GM19463 (cell line): ENCODE results near the gene EMC9.

Experiments used
- ATAC-seq: cut with Tn5 transposase; IDR thresholded peaks from one replicate; pipeline ENCODE4 v1.9.1; 2021; ENCODE audit warnings: mild to moderate bottlenecking, moderate library complexity; ENCODE audit not compliant: unreplicated experiment

Gene EMC9

DNA sequence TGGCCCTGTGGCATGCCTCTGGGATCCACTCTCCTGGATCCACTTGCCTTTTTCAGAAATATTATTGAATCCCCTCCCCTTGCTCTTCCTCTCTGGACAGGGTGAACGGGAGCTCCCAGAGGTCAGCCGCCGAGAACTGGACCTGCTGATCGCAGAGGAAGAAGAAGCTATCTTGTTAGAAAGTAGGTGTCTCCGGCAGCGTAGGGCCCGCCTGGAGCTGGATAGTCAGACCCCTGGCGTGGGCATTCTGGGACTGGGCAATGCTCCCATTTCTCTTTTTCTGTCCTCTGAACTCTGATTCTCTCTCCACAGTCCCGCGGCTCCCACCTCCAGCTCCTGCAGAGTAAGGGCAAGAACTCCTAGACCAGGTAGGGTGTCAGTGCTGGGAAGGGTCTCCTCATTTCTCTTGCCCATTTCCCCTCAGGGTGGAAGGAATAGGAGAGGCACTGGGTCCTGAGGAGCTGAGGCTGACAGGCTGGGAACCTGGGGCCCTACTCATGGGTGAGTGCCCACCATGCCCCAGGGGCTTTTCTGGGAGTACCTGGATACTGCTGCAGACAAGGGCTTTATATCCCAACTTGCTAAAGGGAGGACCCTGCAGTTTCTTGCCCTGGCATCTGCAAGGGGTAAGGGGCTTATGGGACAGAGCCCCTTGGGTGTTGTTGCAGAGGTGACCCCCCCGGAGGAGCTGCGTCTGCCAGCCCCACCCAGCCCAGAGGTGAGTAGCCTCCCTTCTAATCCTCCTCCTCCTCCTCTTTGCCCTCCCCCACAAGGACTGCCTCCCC is 35.8 kb upstream of the EMC9 start:
- ATAC-seq, result no peak

DNA sequence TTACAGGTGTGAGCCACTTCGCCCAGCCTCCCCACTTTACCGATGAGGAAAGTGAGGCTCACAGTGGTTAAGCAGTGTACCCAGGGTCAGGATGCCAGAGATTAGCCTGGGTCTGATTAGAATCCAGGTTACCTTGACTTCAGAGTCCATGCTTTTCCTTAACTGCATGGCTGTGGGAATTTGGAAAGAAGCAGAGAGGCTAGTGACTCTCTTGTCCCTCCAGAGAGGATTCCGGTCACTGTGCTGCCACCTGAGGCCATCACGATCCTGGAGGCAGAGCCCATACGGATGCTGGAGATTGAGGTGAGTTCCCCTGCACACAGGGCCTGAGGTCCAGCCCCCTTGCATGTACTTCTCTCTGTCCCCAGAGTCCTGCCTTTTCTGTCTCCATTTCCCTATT is 35.2 kb upstream of the EMC9 start:
- ATAC-seq, result no peak

DNA sequence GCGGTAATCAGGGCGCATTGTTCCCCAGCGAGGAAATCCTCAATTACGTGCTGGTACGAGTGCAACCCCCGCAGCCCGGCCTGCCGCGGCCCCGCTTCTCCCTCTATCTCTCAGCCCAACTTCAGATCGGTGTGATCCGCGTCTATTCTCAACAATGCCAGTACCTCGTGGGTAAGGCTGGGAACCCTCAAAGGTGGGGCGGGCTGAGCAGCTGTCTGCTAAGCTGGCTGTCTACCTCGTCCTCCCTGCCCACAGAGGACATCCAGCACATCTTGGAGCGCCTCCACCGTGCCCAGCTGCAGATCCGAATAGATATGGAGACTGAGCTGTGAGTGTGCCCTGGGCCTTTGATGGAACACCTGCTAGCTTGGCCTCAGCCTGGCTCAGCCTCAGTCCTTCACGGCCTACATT is 31.5 kb upstream of the EMC9 start:
- no peak for ATAC-seq

DNA sequence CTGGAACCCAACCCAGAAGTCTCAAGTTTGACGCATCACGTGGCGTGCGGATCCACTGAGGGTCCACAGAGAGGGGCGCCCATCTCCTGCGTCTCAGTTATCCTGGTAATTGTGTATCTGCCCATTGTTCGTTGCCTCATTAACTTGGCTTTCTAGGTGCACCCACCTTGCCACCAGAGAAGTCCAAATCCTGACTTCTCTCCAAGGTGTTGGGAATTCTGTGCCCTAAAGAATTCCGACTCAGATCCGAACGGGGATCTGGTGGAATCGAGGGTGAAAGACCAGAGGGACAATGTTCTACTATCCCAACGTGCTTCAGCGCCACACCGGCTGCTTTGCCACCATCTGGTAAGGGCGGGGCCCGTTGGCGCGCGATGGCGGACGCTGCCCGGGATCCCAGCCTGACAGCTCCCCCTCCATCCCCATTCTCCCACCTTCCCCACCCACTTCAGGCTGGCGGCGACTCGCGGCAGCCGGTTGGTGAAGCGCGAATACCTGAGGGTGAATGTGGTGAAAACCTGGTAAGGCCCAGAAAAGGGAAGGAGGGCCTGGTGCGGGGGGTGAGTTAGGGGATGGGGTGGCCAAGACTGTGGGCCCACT is 31.0 kb upstream of the EMC9 start:
- ATAC-seq, result no peak

DNA sequence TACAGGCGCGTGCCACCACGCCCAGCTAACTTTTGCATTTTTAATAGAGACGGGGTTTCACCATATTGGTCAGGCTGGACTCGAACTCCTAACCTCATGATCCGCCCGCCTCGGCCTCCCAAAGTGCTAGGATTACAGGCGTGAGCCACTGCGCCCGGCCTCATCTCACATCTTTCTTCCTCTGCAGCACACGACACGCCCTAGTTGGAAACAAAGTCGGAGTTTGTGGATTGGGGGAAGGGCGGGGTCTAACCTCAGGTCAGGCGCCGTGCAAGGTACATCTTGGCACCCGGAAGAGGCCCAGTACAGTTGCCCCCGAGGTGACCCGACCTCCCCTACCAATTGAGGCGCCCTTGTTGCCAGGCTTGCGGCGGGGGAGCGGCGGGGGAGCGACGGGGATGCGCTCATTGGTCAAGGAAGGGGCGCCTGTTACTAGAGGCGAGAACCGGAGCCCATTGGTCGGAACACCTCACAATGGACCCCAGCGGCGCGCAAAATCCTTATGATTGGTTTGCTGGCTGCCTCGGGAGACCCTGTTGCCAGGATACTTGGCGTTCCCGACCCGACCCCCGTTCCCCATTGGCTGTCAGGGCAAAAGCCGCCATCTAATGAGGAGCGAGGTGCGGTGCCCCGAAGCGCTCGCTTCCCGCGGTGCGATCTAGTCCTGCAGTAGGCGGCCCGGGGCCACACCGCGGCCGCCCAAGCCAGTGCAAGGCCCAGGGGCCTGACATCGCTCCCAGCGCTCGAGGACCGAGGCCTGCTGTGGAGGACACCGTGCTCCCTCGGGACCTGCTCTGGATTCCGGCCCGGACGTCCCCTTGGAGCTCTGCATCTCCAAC is 30.2 kb upstream of the EMC9 start, which contains the start of gene REC8:
REC8 (plus strand) TSS at position 659 of the 839 bp plus-strand sequence. CDS start 473 bp downstream, outside the sequence.
- ATAC-seq, result peak; percentile 80

DNA sequence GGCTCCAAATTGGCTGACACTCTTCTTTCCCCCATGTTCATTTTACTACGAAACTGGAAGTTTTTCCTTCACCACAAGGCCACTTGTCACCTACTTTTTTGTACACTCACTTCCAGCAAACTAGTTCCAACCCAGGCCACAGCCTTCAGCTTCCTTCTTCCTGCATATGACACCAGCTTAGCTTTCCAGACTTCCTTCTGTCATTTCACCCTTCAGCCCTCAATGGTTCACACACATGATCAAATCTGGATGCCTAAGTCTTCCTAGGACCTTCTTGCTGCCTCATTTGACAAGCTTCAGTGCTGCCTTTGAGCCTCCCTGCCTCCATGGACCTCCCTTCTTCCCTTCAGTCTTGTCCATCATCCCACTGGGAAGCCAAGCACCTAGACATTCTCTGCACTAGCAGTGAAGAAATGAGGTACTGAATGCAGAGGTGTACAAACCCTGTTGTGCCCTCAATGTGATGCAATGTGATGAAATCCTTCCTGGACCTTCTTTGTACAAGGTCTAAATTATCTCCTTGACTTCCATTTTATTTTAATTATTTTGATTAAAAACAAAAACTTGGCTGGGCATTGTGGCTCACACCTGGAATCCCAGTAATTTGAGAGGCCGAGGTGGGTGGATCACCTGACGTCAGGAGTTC is 26.2 kb upstream of the EMC9 start:
- ATAC-seq, result no peak

DNA sequence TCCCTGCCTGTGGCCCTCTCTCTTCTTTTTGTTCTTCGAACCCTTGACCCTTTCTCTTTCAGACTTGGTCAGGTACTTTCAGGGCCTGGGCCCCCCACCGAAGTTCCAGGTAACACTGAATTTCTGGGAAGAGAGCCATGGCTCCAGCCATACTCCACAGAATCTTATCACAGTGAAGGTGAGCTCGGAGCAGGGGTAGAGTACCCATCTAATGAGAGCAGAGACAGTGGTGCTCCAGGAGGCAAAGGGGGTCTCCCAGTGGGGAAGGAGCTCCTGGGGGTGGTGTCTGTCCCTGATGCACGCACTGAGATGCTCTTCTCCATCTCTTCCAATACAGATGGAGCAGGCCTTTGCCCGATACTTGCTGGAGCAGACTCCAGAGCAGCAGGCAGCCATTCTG is 24.4 kb upstream of the EMC9 start:
- ATAC-seq, result no peak

DNA sequence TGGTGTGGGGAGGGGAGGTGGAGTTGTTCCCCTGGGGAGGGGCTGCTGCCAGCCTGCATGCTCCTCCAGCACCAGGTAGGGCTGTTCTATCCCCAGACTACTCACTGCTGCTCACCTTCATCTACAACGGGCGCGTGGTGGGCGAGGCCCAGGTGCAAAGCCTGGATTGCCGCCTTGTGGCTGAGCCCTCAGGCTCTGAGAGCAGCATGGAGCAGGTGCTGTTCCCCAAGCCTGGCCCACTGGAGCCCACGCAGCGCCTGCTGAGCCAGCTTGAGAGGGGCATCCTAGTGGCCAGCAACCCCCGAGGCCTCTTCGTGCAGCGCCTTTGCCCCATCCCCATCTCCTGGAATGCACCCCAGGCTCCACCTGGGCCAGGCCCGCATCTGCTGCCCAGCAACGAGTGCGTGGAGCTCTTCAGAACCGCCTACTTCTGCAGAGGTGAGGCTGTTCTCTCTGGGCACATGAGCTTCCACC is 23.2 kb upstream of the EMC9 start:
- no peak for ATAC-seq

DNA sequence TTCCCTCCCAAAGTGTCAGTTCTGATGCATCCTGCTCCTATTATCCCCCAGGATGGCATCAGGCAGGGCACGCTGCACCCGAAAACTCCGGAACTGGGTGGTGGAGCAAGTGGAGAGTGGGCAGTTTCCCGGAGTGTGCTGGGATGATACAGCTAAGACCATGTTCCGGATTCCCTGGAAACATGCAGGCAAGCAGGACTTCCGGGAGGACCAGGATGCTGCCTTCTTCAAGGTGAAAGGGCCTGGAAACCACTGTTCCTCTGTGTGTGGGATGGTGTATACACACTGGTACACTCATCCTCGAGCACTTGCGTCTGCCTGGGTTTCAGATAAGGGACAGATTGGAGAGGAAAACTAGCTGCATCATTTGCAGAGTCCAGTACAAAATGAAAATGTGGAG is 20.7 kb upstream of the EMC9 start:
- no peak for ATAC-seq

DNA sequence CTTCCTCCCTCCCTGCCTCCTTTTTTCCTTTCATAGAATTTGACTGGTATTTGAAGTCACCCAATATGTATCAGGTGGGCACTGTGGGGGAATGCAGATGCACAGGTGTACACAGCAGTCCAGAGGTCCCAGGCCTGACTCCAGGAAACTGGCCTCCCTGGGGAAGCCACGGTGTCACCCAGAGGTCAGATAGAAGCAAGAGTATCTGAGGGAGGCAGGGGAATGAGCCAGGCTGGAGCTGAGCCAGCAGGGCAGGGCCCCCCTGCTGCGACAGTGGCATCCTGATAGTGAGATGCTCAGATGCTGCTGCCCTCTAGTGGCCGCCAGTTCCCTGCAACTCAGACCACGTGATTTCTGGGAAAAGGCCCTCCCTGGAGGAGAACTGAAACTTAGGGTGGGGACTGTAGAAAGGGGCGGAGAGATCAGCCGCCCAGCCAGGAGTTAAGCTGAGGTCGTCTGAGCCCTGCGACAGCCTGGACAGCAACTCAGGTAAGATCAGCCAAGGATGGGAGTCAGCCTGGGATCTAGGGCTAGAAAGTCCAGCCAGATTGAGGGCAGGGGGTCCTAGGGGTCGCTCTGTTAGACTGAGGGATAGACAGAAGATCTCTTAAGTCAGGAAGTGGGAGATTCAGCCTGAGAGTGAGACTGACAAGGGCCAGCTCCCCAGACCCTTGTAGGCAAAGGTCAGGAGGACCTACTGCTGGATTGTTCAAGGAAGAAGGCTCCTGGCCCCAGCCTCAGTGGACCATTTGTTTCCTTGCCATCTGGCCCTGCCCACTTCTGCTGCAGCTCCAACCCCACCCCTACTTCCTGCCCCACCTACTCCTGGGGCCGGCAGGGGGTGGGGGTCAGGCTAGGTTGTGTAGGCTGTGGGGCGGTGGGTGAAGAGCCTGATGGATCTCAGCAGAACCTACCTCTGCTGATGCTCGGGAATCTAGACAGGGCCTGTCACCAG is 19.7 kb upstream of the EMC9 start, which contains the start of gene IRF9:
IRF9 (plus strand) TSS at position 416 of the 955 bp plus-strand sequence. CDS start 880 bp downstream, outside the sequence.
- peak; percentile 82 for ATAC-seq

DNA sequence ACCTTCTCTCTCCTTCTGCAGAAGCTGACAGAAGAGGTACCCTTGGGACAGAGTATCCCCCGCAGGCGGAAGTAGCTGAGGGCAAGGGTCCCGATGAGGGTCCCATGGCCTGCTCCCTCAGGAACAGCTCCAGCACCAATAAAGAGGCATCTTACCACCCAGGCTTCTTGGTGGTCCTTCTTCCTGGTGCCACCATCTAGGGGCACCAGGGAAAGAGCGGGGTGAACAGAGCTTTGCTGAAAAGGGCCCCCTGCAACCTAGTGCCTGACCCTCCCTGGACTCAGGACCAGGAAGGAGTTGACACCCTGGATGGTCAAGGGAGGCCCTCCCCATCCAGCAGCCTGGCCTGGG is 19.1 kb upstream of the EMC9 start:
- no peak for ATAC-seq

DNA sequence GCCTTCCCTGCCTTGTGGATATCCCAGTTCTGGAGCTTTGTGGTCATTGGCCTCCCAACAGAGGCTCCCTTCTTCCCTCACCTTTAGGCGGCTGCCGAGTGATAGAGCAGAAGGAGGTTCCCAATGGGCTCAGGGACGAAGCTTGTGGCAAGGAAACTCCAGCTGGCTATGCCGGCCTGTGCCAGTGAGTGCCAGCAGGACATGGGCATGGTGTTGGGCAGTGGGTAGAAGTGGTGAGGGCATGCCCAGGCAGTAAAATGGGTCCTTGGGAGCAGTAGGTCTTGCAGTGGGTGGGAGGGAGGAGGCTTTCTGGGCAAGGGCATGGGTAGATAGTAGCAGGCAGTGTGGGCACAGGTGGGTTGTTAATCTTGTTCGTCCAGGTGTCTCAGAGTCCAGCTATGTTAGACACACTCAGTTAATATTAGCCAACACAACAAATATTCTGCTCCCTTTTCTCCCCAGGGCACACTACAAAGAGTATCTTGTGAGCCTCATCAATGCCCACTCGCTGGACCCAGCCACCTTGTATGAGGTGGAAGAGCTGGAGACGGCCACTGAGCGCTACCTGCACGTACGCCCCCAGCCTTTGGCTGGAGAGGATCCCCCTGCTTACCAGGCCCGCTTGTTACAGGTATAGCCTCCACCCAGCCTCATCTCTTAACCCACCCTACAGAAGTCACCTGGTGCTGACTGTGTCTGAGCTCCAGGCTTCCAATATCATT is 18.5 kb upstream of the EMC9 start:
- ATAC-seq, result no peak

DNA sequence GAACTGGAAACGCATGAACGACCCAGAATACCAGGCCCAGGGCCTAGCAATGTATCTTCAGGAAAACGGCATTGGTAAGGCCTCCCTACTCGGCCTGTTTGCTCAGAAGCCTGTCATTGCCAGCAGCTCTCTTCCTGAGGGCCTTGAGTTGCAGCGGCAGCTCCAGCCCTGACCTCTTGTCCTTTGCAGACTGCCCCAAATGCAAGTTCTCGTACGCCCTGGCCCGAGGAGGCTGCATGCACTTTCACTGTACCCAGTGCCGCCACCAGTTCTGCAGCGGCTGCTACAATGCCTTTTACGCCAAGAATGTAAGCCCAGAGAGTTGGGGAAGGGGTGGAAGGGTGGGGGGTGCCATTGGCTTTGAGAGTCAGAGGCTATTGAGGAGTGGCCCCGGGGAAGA is 15.9 kb upstream of the EMC9 start:
- ATAC-seq, result no peak

DNA sequence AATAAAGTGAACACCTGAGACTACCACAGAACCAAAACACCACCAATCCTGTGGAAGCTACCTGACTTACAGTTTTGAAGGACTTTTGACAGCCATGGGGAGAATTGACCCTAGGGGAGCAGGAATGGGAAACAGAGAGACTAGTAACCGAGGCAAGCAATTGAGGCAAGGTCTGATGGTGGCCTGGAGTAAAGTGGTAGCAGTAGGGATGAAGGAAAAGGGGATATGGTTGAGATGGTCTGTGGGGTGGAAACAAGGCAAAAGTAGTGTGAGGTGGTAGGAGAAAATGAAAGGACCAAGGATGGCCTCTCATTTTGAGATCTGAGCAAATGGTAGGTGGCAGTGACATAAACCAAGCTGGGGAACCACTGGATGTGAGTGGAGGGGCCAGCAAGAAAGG is 15.4 kb upstream of the EMC9 start:
- ATAC-seq, result no peak

DNA sequence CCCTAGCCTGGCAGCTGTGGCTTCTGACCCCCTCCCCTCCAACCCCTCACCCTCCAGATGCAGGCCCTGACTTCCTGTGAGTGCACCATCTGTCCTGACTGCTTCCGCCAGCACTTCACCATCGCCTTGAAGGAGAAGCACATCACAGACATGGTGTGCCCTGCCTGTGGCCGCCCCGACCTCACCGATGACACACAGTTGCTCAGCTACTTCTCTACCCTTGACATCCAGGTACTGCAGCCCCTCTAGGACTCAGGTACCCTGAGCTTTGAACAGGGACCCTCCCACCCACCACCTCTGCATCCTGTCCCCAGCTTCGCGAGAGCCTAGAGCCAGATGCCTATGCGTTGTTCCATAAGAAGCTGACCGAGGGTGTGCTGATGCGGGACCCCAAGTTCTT is 13.7 kb upstream of the EMC9 start:
- no peak for ATAC-seq

DNA sequence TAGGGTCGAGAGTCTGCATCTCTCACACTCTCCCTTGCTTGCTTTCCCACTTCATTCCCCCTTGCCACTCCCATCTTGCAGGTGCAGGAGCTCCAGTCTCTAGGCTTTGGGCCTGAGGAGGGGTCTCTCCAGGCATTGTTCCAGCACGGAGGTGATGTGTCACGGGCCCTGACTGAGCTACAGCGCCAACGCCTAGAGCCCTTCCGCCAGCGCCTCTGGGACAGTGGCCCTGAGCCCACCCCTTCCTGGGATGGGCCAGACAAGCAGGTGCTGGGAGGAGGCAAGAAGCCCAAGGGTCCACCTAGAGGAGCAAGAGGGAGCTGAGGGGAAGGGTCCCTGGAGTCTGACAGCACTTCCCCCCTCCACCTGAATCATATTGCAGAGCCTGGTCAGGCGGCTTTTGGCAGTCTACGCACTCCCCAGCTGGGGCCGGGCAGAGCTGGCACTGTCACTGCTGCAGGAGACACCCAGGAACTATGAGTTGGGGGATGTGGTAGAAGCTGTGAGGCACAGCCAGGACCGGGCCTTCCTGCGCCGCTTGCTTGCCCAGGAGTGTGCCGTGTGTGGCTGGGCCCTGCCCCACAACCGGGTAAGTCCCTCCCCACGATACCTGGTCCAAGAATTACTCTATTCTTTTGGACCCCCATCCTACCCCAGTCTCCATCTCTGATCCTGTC is 10.2 kb upstream of the EMC9 start:
- ATAC-seq, result no peak

DNA sequence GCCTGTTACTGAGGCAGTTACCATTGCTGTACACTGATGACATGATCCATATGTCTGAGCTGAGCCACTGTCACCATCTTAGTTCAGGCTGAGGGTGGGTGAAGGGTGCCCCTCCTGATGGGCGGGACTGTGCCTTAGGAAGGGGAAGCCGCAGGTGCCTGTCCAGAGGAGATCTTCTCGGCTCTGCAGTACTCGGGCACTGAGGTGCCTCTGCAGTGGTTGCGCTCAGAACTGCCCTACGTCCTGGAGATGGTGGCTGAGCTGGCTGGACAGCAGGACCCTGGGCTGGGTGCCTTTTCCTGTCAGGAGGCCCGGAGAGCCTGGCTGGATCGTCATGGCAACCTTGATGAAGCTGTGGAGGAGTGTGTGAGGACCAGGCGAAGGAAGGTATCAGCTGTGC is 9.6 kb upstream of the EMC9 start:
- ATAC-seq, result no peak

DNA sequence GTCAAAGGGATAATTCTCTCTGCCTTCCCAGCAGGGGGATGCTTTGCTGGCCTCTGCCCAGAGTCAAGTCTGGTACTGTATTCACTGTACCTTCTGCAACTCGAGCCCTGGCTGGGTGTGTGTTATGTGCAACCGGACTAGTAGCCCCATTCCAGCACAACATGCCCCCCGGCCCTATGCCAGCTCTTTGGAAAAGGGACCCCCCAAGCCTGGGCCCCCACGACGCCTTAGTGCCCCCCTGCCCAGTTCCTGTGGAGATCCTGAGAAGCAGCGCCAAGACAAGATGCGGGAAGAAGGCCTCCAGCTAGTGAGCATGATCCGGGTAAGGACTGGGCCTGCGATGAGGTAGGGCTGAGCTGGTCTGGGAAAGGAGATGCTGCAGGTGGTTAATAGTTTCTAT is 9.2 kb upstream of the EMC9 start:
- ATAC-seq, result no peak

DNA sequence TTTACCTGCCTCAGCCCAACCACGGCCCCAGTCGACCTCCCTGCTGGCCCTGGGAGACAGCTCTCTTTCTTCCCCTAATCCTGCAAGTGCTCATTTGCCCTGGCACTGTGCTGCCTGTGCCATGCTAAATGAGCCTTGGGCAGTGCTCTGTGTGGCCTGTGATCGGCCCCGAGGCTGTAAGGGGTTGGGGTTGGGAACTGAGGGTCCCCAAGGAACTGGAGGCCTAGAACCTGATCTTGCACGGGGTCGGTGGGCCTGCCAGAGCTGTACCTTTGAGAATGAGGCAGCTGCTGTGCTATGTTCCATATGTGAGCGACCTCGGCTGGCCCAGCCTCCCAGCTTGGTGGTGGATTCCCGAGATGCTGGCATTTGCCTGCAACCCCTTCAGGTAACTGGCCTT is 8.7 kb upstream of the EMC9 start:
- ATAC-seq, result no peak
